GM19324 (cell line): ENCODE results near the gene POLH.
"Not testable (repeated sequence)": the region's sequence is repeated elsewhere in the genome, so short reads cannot be mapped to it uniquely, and the experiment has no call there.

Experiments
- ATAC-seq: cut with Tn5 transposase; IDR thresholded peaks from one replicate; pipeline ENCODE4 v1.9.1; 2021; ENCODE audit warnings: mild to moderate bottlenecking, moderate library complexity; ENCODE audit not compliant: unreplicated experiment, low FRiP score

The POLH gene

DNA sequence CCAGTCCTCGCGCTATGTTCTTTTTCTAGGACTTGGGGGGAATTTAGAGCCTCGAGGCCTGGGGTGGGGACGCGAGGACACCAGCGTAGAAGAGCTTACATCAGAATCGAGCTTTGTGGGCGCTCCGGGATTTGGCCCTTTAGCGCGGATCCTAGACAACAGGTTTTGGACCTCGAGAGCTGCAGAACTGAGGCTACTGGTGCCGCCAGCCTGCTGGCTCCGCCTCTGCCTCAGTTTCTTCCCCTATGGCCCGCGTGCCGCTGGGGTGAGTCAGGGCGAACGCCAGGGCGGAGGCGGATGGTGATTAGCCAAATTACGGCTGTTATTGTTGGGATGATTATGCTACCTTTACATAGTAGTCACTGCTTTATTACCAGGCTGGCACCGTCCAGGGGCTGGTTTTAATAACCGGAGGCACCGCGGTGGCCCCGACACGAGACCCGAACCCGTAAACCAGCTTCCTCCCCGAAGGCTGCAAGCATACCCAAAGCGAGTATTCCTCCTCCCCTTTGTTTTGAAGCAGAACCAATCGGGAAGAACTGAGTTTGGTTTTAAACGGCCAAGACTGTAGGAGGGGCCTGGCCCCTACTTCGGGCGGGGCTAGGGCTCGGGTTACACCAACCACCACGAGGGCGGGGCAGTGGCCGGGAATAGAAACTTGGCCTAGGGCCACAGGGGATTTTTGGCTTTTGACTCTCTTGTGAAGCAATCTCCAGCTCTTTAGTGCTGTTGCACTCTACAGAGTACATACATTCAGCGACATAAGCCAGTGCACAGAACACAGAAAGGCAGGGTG, 53.7 kb downstream of the POLH start:
- peak; percentile 66 for ATAC-seq

DNA sequence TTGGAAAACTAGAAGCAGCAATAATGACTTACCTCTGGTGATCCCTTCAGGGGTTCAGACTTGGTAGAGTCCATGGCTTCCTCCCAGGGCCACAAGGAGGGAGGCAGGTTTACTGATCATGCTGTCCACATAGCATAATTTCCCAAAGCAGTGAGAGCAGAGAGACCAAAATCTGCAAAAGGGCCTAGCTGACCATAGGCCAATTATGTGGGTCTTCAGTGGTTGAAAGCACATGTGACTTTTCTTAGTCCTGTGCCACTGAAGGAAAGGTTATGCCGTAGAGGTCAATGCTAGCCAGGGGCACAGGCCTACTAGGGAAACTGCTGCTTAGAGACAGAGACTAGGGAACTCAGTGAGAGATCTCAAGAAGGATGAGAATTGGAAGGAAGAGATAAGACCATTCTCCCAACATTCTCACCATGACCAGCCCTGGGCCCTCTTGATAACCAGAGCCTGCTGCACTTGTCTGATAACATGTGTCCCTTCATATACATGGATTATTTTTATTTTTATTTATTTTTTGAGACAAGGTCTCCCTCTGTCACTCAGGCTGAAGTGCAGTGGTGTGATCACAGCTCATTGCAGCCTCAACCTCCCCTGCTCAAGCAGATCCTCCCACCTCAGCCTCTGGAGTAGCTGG, 55.1 kb downstream of the POLH start:
- no peak for ATAC-seq

DNA sequence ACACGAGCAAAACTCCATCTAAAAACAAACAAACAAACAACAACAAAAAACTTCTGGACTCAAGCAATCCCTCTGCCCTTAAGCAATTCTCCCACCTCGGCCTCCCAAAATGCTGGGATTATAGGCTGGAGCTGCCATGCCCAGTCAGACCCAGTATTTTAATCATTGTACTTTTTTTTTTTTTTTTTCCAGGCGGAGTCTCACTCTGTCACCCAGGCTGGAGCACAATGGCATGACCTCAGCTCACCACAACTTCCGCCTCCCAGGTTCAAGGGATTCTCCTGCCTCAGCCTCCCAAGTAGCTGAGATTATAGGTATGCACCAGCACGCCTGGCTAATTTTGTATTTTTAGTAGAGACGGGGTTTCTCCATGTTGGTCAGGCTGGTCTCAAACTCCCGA, 57.0 kb downstream of the POLH start:
- not testable (repeated sequence) for ATAC-seq

DNA sequence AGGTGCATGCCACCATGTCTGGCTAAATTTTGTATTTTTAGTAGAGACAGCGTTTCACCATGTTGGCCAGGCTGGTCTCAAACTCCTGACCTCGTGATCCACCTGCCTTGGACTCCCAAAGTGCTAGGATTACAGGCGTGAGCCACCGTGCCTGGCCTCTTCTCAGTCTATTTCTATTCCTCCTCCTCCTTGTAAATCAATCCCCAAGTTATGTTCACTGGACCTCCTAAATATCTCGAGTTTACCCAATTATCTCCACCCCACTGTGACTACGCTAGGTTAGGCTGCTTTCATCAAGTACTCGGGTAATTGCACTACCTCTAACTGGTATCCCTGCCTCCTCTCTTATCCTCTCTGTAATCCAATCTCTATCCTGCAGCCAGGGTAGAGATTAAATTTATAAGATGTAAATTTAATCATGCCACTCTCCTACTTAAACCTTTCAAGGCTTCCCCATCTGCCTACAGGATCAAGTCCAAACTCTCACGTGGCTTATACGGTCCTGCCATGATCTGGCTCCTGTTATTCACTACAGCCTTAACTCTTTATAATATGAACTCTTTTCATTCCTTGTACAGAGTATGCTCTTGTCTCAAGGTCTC, 58.8 kb downstream of the POLH start:
- ATAC-seq = no peak

DNA sequence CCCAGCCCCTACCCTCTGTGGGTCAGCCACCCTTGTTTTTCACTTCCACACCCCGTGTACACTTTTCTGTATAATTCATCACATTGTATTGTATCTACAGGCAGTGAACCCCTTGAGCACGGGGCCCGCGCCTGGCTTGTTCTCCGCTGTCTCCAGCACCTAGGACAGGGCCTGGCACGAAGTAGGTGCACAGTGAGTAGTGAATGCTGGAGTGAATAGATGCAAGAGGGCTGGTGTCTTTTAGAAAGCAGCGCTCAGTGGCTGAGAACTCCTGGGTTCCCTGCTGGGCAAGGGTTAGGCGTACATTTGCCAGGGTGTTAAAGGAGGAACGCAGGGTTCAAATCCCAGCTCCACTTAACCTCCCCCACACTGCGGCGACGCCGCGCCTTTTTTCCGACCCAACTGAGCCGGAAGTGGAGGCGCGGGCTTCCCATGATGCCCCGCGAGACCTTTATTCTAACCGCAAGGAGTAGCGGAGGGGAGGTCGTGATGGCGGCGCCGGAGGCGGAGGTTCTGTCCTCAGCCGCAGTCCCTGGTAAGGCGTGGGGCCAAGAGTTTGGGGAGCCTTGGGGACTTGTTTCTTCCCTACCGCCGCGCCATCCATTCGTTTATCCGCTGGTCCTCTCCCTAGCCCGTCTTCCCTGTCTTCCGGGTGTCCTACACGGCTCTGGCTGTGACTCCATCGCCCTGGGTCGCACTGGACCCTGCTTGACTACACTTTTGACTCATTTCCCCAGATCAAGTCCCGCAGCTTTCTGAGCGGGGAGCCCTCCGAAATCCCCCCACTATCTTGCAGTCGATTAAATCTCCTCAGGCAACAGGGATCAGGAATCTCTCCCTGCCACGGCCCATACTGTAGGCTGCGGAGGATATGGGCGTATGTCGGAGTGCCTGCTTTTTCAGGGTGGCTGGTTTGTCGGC, 59.7 kb downstream of the POLH start, which contains the start of gene MAD2L1BP:
Gene MAD2L1BP, plus strand, starts transcription at position 454 of the 921 bp plus-strand sequence. Its CDS starts 36 bp downstream, at position 490.
- peak; percentile 80 for ATAC-seq

DNA sequence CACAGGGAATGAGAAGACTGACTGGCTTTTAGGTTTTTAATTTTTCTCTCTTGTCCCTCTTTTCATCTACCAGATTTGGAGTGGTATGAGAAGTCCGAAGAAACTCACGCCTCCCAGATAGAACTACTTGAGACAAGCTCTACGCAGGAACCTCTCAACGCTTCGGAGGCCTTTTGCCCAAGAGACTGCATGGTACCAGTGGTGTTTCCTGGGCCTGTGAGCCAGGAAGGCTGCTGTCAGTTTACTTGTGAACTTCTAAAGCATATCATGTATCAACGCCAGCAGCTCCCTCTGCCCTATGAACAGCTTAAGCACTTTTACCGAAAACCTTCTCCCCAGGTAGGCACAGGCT, 60.3 kb downstream of the POLH start:
- ATAC-seq = peak; percentile 10

DNA sequence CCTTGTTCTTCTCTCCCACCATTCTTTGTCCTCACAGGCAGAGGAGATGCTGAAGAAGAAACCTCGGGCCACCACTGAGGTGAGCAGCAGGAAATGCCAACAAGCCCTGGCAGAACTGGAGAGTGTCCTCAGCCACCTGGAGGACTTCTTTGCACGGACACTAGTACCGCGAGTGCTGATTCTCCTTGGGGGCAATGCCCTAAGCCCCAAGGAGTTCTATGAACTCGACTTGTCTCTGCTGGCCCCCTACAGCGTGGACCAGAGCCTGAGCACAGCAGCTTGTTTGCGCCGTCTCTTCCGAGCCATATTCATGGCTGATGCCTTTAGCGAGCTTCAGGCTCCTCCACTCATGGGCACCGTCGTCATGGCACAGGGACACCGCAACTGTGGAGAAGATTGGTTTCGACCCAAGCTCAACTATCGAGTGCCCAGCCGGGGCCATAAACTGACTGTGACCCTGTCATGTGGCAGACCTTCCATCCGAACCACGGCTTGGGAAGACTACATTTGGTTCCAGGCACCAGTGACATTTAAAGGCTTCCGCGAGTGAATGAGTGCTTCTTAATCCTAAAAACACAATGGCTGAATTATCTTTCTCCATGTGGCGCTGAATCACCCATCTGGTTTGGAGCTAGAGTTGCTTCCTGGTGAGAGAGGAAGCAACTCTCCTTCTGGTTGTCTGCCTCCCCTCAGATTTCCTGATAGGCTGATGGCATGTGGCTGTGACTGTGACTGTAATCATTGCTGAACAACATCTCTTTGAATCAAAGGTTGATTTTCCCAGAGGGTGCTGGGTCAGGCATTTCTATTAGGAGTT, 64.2 kb downstream of the POLH start:
- ATAC-seq = no peak

DNA sequence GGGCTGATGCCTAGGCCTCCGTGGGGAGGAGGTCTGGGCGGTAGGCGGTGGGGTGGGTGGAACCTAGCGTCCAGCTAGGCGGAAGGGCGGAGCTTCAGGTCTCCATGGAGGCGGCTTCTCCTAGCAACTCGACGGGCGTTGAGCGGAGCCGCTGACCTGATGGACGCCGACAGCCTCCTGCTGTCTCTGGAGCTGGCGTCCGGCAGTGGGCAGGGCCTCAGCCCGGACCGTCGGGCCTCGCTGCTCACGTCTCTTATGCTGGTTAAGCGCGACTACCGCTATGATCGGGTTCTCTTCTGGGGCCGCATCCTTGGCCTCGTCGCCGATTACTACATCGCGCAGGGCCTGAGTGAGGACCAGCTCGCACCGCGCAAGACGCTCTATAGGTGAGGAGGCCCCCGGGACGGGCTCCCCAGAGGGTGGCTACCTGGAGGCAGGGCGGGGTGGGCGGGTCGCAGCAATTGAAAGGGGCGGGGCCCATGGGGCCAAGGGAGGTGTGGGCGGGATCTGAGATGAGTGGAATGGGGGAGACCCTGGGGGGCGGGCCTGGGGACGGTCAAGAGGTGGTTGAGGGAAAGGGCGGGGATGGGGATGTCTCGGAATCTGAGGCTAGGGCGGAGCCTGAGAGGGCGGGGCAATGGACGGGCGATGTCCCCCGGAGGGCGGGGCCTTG, 69.1 kb downstream of the POLH start, which contains the start of gene RSPH9:
Gene RSPH9, plus strand, starts transcription at position 97 of the 673 bp plus-strand sequence. Its CDS starts 63 bp downstream, at position 160.
- ATAC-seq = peak; percentile 46

DNA sequence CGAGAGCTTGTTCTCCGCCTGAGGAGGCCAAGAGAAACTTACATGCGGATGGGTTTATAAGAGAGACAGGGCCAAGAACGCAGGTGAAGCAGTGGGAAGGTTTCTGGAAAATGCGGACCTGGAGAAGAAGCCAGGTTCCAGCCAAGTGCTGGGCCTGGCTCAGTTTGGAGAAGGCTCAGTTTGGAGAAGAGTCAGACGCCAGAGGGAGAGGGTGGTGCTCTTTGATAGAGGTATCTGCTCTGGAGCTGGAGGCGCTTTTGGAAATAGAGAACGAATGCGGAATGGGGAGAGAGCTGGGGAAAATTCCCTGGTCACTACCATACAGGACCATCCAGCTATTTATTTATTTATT, 69.6 kb downstream of the POLH start:
- no peak for ATAC-seq

DNA sequence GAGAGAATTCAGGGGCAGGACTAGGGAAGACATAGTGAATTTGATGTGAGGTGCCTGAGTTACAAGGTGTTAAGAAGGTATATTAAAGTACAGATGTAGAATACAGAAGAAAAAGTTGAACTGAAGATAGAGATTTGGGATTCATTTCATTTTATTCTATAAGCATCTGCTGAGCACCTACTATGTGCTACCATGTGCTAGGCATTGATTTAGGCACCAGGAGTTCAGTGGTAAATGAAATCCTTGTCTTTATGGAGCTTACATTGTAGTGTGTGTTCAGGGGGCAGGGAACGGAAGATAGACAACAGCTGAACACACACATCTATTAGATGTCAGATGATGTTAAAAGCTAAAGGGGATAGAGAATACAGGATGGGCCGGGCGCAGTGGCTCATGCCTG, 71.6 kb downstream of the POLH start:
- no peak for ATAC-seq

DNA sequence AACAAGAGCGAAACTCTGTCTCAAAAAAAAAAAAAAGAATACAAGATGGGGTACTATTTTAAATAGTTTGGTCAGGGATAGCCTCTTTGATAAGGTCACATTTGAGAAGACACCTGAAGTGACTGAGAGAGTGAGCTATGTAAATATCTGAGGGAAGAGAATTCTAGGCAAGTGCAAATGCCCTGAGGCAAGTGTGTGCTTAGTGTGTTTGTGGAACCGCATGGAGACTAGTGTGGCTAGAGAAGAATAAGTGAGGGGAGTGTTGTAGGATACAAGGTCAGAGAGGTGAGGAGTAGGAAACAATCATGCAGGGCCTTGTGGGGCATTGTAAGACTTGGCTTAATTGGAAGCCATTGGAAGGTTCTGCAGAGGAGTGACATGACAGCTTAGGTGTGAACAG, 72.3 kb downstream of the POLH start:
- ATAC-seq = no peak

DNA sequence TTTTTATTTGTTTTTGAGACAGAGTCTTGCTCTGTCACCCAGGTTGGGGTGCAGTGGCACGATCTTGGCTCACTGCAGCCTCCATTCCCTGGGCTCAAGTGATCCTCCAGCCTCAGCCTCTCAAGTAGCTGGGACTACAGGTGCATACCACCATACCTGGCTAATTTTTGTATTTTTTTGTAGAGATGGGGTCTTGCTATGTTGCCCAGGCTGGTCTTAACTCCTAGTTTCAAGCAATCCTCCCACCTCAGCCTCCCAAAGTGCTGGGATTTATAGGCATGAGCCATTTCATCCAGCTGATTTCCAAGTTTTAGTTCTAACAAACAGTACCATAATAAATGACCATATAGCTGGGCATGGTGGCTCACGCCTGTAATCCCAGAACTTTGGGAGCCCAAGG, 76.8 kb downstream of the POLH start:
- ATAC-seq = not testable (repeated sequence)

DNA sequence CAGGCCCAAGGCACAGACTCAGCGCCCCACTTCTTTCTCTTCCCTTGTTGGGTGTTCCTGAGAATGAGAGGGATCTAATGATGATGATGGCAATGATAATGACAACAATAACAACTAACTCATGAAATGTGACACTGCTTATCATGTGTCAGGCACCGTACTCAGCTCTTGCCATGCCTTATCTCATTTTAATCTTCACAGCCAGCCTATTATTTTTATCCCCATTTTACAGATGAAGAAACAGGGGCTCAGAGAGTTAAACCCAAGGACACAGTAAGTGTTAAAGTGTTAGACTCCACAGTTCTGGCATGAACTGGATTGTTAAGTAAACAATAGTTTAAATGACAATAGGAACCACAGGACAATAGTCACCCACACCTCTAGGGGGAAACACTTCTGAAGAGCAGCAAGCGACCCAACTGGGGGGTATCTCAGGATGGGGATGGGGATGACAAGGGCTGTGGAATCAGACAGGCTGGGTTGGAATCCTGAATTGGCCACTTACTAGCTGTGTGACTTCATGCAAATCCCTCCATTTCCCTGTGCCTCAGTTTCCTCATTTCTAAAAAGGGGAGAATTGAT, 81.3 kb downstream of the POLH start:
- ATAC-seq = no peak

DNA sequence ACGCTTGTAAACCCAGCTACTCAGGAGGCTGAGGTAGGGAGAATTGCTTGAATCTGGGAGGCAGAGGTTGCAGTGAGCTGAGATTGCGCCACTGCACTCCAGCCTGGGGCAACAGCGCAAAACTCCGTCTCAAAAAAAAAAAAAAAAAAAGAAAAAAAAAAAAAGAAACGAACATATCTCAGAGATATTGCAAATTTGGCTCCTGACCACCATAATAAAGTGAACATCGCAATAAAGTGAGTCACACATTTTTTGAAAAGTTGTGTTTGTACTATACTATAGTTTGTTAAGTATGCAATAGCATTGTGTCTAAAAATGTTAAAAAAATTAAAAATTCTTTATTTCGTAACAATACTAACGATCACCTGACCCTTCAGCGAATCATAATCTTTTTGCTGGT, 82.2 kb downstream of the POLH start:
- ATAC-seq = no peak

DNA sequence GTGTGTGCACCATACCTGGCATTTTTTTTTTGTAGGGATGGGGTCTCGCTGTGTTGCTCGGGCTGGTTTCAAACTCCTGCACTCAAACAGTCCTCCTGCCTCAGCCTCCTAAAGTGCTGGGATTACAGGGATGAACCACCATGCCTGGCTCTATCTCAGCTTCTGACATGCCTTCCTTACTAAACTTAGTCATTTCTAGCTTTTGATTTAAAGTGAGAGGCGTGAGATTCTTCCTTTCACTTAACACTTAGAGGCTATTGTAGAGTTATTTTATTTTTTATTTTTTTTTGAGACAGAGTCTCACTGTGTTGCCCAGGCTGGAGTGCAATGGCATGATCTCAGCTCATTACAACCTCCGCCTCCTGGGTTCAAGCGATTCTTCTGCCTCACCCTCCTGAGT, 87.0 kb downstream of the POLH start:
- ATAC-seq = not testable (repeated sequence)
